D721Med (cell line): ENCODE results near the gene PSD.

Experiments used
- DNase-seq: peaks from one replicate; pipeline ENCODE4 v3.0.0; 2011; ENCODE audit warnings: low spot score; ENCODE audit not compliant: insufficient read length
- FAIRE-seq: peaks from 2 replicates; lab custom pipeline; 2011; peaks lifted over from hg19 to GRCh38; lab: Jason Lieb, UNC
- CTCF ChIP-seq: IDR thresholded peaks from 2 replicates; pipeline ENCODE4 v1.5.1; 2012; ENCODE audit warnings: mild to moderate bottlenecking, control low read depth; ENCODE audit not compliant: insufficient read depth; ENCODE audit errors: missing control alignments

Gene PSD

DNA sequence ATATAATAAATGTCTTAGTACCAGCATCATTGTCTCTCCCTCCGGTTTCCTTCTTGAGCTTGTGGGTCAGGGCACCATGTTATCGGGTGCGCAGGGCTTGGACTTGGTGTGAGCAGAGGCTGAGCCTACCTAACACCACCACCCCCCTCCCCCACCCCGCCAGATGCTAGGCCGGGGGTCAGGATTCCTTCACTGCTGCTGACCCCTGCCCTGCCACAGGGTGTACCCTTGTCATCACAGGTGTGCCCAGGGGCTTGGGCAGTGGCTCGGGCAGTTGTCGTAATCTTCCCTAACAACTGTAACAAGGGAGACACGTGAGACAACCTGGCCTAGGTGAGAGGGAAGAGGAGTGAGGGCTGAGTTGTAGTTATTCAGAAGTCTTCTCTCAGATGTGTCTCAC, 35.7 kb downstream of the PSD start:
- DNase-seq (no peak), FAIRE-seq (no peak)
- no peak for TF ChIP-seq CTCF

- FAIRE-seq: no peak
- TF ChIP-seq CTCF: no peak
- DNase-seq: no peak
Observed at GRCh38 chr10:102381983-102382382, 36.6 kb downstream of the PSD start.

- no peak for TF ChIP-seq CTCF
- FAIRE-seq (no peak), DNase-seq (no peak)
Observed at GRCh38 chr10:102379383-102379782, 39.2 kb downstream of the PSD start.

GRCh38 chr10:102376901-102377300, 41.7 kb downstream of the PSD start:
- no peak for DNase-seq
- no peak for FAIRE-seq
- no peak for TF ChIP-seq CTCF

DNA sequence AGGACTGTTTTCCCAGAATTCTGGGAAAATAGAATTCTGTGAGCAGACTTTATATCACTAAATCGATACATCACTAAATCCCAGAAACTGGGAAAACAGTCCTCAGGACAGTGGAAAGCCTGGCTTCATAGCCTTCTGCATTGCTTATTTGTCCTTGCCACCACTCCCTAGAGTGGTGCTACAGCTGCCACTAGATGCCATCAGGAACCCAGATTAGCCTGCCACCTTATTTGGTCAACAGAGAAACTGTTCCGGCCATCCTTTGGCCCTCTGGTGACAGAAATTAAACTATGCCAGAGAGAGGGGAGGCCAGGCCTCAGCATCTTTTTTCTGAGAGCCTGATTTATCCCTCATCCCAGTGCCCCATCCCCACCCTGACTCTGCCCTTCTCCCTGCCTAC, 42.7 kb downstream of the PSD start:
- DNase-seq (no peak), FAIRE-seq (no peak)
- TF ChIP-seq CTCF: no peak

GRCh38 chr10:102375250-102375649, 43.3 kb downstream of the PSD start:
- no peak for DNase-seq
- TF ChIP-seq CTCF: no peak
- no peak for FAIRE-seq

DNA sequence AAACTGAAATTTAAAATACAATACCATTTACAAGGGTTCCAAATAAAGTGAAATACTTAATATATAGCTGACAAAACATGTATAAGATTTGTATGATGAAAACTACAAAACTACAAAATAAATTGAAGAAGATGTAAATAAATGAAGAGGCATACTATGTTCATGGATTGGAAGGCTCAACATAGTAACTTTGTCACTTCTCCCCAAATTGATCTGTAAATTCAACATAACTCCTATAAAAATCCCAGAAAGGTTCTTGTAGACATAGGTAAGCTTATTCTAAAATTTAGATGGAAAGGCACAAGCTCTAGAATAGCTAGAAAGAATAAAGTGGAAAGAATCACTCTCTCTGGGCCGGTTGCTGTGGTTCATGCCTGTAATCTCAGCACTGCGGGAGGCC, 47.3 kb downstream of the PSD start:
- DNase-seq (no peak), FAIRE-seq (no peak)
- TF ChIP-seq CTCF: no peak
